ENCODE data around the gene NPB. TPM values are rescaled to one million over a fixed set of nuclear protein-coding genes. Genes with fewer than 3 reads are reported as not detected.
A peak's percentile ranks its signal among the peaks of the same experiment; 100 is the strongest.

Gene NPB
- total and polyA plus RNA-seq, 2 donors, result 1.7 to 3.5 TPM

DNA sequence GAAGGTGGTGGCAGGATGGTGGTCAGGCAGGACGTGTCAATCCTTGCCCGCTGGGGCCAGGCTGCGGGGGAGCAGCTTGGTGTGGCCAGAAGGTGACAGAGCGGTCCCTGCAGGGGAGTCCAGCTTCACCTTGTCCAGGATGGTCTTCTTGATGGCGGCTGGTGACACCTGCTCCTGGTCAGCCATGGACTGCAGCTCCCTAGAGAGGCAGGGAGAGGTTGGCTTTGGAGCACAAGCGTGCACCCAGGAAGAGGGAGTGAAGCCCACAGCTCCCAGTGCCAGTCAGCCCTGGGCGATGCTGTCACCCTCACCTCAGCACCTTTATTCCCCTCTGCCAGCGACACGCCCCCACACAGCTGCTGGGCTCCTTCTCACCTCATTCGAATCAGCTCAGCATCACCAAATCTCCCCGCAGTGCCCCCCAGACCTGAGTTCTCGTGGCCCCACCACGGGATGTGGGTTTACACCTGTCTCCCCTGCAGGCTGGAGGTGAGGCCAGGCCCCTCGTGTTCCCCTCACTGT, 31.2 kb downstream of the NPB start:
- Histone ChIP-seq H3K9me3 (ENCODE audit: control insufficient read depth in 2 of 2, insufficient read depth in 1 of 2, low read length in 1 of 2) (peaks cover 0 to 13% of the 10 kb centered on the region in 2 donors), H3K4me1 (ENCODE audit: control insufficient read depth in 2 of 2, insufficient read depth in 2 of 2, low read length in 2 of 2) (peaks cover 9 to 29% of the 10 kb centered on the region in 2 donors), H3K27me3 (ENCODE audit: control insufficient read depth in 2 of 2, insufficient read depth in 1 of 2, low read length in 1 of 2) (peaks cover 14 to 70% of the 10 kb centered on the region in 2 donors), H3K27ac (ENCODE audit: low read depth in 1 of 2, low read length in 1 of 2) (no peak overlapping the region), H3K36me3 (ENCODE audit: control insufficient read depth in 2 of 2, insufficient read depth in 2 of 2, low read length in 1 of 2) (no peaks in the 10 kb centered on the region), H3K4me3 (ENCODE audit: low read length in 2 of 2) (no peak overlapping the region)
- no peak for DNase-seq (ENCODE audit: low read depth in 6 of 9, low spot score in 9 of 9)
- WGBS, result 80% methylated on average over 14 of the region's 14 CpGs

GRCh38 chr17:81934098-81934757, 32.2 kb downstream of the NPB start:
- Histone ChIP-seq H3K9me3 (ENCODE audit: control insufficient read depth in 2 of 2, insufficient read depth in 1 of 2, low read length in 1 of 2) (peaks cover 0 to 14% of the 10 kb centered on the region in 2 donors), H3K27ac (ENCODE audit: low read depth in 1 of 2, low read length in 1 of 2) (no peak overlapping the region), H3K27me3 (ENCODE audit: control insufficient read depth in 2 of 2, insufficient read depth in 1 of 2, low read length in 1 of 2) (peaks cover 4 to 70% of the 10 kb centered on the region in 2 donors), H3K36me3 (ENCODE audit: control insufficient read depth in 2 of 2, insufficient read depth in 2 of 2, low read length in 1 of 2) (no peaks in the 10 kb centered on the region), H3K4me3 (ENCODE audit: low read length in 2 of 2) (no peak overlapping the region), H3K4me1 (ENCODE audit: control insufficient read depth in 2 of 2, insufficient read depth in 2 of 2, low read length in 2 of 2) (peaks cover 5 to 22% of the 10 kb centered on the region in 2 donors)
- no peak for DNase-seq (ENCODE audit: low read depth in 6 of 9, low spot score in 9 of 9)
- WGBS, result 91% methylated on average over 23 of the region's 23 CpGs

GRCh38 chr17:81934850-81935708, 33.0 kb downstream of the NPB start:
- H3K9me3 ChIP-seq (ENCODE audit: control insufficient read depth in 2 of 2, insufficient read depth in 1 of 2, low read length in 1 of 2), result peaks cover 0 to 14% of the 10 kb centered on the region in 2 donors
- H3K27ac ChIP-seq (ENCODE audit: low read depth in 1 of 2, low read length in 1 of 2), result no peak overlapping the region
- peaks cover 5 to 21% of the 10 kb centered on the region in 2 donors for H3K4me1 ChIP-seq (ENCODE audit: control insufficient read depth in 2 of 2, insufficient read depth in 2 of 2, low read length in 2 of 2)
- no peaks in the 10 kb centered on the region for H3K36me3 ChIP-seq (ENCODE audit: control insufficient read depth in 2 of 2, insufficient read depth in 2 of 2, low read length in 1 of 2)
- peaks cover 0 to 70% of the 10 kb centered on the region in 2 donors for H3K27me3 ChIP-seq (ENCODE audit: control insufficient read depth in 2 of 2, insufficient read depth in 1 of 2, low read length in 1 of 2)
- WGBS, result 96% methylated on average over 38 of the region's 38 CpGs
- H3K4me3 ChIP-seq (ENCODE audit: low read length in 2 of 2), result no peak overlapping the region
- no peak for DNase-seq (ENCODE audit: low read depth in 6 of 9, low spot score in 9 of 9)

DNA sequence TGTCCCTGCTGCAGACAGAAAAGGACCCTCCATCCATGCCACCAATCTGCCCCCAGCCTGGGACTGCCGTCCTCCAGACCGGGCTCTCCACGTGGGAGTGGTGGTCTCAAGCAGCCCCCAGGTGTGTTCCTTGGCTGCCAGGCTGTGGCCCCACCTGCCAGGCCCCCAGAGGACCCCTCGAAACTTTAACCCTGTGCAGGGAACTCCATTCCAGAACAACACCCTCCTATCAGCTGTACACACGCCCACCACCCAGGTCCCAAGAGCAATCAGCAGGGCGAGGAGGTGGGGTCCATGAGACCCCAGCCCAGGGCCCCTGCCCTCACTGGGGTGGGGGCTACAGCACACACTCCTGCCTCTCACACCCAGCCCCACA, 33.7 kb downstream of the NPB start:
- WGBS, result 97% methylated on average over 6 of the region's 6 CpGs
- Histone ChIP-seq H3K27ac (ENCODE audit: low read depth in 1 of 2, low read length in 1 of 2) (no peak overlapping the region), H3K27me3 (ENCODE audit: control insufficient read depth in 2 of 2, insufficient read depth in 1 of 2, low read length in 1 of 2) (peaks cover 2 to 70% of the 10 kb centered on the region in 2 donors), H3K4me1 (ENCODE audit: control insufficient read depth in 2 of 2, insufficient read depth in 2 of 2, low read length in 2 of 2) (peaks cover 5 to 19% of the 10 kb centered on the region in 2 donors), H3K4me3 (ENCODE audit: low read length in 2 of 2) (no peak overlapping the region), H3K9me3 (ENCODE audit: control insufficient read depth in 2 of 2, insufficient read depth in 1 of 2, low read length in 1 of 2) (peaks cover 0 to 14% of the 10 kb centered on the region in 2 donors), H3K36me3 (ENCODE audit: control insufficient read depth in 2 of 2, insufficient read depth in 2 of 2, low read length in 1 of 2) (no peaks in the 10 kb centered on the region)
- DNase-seq (ENCODE audit: low read depth in 6 of 9, low spot score in 9 of 9), result no peak

- DNase-seq (ENCODE audit: low read depth in 6 of 9, low spot score in 9 of 9), result no peak
- no peak overlapping the region for H3K27ac ChIP-seq (ENCODE audit: low read depth in 1 of 2, low read length in 1 of 2)
- H3K27me3 ChIP-seq (ENCODE audit: control insufficient read depth in 2 of 2, insufficient read depth in 1 of 2, low read length in 1 of 2), result peaks cover 11 to 76% of the 10 kb centered on the region in 2 donors
- WGBS, result 55% methylated on average over 15 of the region's 15 CpGs
- no peaks in the 10 kb centered on the region for H3K36me3 ChIP-seq (ENCODE audit: control insufficient read depth in 2 of 2, insufficient read depth in 2 of 2, low read length in 1 of 2)
- no peak overlapping the region for H3K4me3 ChIP-seq (ENCODE audit: low read length in 2 of 2)
- H3K9me3 ChIP-seq (ENCODE audit: control insufficient read depth in 2 of 2, insufficient read depth in 1 of 2, low read length in 1 of 2), result peaks cover 0 to 14% of the 10 kb centered on the region in 2 donors
- H3K4me1 ChIP-seq (ENCODE audit: control insufficient read depth in 2 of 2, insufficient read depth in 2 of 2, low read length in 2 of 2), result peaks cover 5 to 22% of the 10 kb centered on the region in 2 donors
Observed at GRCh38 chr17:81939218-81939617, 37.2 kb downstream of the NPB start.

DNA sequence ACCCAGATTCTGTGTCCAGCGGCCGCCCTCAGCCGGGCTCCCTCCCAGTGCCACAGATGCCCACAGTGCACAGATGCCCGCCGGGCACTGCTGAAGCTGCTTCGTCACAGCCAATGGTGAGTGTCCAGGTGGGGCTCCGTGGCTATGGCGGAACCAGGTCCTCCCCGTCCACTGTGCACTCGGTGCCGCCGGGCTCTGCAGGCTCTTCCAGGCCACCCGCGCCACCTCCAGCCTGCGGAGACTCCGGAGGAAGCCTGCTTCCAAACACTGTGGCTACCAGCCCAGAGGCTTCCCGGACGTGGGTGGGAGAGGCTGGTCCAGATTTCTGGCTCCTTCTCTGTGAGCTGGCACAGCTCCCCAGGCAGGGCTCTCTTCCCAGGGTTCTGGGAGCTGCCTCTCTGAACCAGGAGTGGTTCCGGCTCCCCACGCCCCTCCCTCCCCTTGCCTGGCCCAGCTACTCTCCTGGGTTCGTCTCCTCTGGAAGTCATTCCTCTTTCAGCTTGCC, 37.9 kb downstream of the NPB start:
- no peak overlapping the region for H3K27ac ChIP-seq (ENCODE audit: low read depth in 1 of 2, low read length in 1 of 2)
- no peaks in the 10 kb centered on the region for H3K36me3 ChIP-seq (ENCODE audit: control insufficient read depth in 2 of 2, insufficient read depth in 2 of 2, low read length in 1 of 2)
- DNase-seq (ENCODE audit: low read depth in 6 of 9, low spot score in 9 of 9), result no peak
- 96% methylated on average over 21 of the region's 21 CpGs for WGBS
- no peak overlapping the region for H3K4me3 ChIP-seq (ENCODE audit: low read length in 2 of 2)
- peaks cover 5 to 22% of the 10 kb centered on the region in 2 donors for H3K4me1 ChIP-seq (ENCODE audit: control insufficient read depth in 2 of 2, insufficient read depth in 2 of 2, low read length in 2 of 2)
- peaks cover 0 to 14% of the 10 kb centered on the region in 2 donors for H3K9me3 ChIP-seq (ENCODE audit: control insufficient read depth in 2 of 2, insufficient read depth in 1 of 2, low read length in 1 of 2)
- H3K27me3 ChIP-seq (ENCODE audit: control insufficient read depth in 2 of 2, insufficient read depth in 1 of 2, low read length in 1 of 2), result peaks cover 11 to 81% of the 10 kb centered on the region in 2 donors

DNA sequence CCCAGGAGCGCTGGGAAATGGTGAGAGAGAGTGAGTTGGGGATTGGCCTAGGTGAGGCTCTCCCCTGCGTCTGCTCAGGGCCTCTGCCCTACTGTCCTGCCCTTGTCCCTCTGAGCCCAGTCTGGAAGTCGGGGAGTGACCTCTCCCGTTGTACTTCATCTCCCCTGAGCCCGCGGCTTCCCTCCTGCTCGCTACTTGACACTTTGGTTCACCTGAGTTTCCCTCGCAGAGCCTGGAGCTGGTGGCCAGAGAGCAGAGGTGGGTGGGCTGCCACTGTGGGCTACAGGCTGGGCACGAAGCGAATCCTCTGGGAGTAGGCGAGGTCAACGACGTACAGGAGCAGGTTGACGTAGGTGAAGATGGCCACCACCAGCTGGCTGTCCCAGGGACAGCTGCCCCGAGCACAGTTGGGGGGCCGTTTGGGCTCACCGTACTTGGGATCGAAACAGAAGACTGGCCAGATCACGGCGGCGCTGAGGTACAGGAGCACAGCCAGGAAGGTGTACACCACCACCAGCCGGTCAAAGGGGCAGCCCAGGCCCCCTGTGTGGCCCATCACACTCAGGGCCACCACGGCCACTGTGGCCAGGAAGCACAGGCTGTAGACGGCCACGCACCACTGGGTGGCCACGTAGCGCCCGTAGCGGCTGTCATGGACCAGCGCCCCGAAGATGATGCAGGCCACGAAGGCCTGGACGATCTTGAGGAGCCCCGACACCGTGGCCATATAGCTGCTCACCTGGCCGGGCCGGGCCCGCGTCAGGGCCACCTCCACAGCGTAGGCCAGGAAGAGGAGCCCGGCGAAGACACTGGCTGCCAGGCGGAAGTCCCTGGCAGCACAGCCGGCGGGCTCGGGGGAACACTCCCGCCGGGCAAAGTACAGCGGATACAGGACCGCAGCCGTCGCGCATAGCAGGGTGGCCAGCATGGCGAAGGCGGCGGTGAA, 38.8 kb downstream of the NPB start:
- Histone ChIP-seq H3K27me3 (ENCODE audit: control insufficient read depth in 2 of 2, insufficient read depth in 1 of 2, low read length in 1 of 2) (peaks cover 11 to 77% of the 10 kb centered on the region in 2 donors), H3K4me1 (ENCODE audit: control insufficient read depth in 2 of 2, insufficient read depth in 2 of 2, low read length in 2 of 2) (peaks cover 5 to 22% of the 10 kb centered on the region in 2 donors), H3K9me3 (ENCODE audit: control insufficient read depth in 2 of 2, insufficient read depth in 1 of 2, low read length in 1 of 2) (peaks cover 0 to 14% of the 10 kb centered on the region in 2 donors), H3K36me3 (ENCODE audit: control insufficient read depth in 2 of 2, insufficient read depth in 2 of 2, low read length in 1 of 2) (no peaks in the 10 kb centered on the region), H3K4me3 (ENCODE audit: low read length in 2 of 2) (no peak overlapping the region), H3K27ac (ENCODE audit: low read depth in 1 of 2, low read length in 1 of 2) (no peak overlapping the region)
- DNase-seq (ENCODE audit: low read depth in 6 of 9, low spot score in 9 of 9), result no peak
- WGBS, result 97% methylated on average over 56 of the region's 56 CpGs

DNA sequence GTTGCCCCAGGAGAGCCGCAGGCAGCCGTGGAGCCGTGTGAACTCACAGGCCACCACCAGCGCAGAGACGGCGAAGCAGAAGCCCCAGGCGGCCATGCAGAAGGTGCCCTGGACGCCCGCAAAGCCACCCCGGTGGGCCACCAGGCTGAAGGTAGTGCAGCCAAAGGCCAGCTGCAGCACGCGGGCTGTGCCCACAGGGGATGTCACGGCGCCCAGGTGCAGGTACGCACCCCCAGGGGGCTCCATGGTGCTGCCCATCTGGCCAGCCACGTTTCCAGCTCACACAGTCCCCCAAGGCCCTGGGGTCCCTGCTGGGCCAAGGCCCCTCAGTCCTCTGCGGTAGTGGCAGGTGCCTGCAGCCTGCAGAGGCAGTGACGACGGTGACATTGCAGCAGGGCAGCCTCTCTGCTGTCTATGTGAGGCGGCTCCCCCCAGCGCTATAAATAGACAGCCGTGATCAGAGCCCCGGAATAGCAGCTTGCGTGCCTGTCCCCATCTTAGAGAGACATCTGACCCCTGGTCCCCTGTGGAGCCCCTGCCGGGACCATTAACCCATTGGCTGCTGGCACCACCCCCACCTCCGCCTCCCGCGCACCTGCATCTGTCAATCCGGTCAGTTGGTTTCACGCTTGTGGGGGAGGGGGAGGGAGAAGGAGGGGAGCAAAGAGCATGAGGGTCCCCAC, 39.6 kb downstream of the NPB start:
- Histone ChIP-seq H3K36me3 (ENCODE audit: control insufficient read depth in 2 of 2, insufficient read depth in 2 of 2, low read length in 1 of 2) (no peaks in the 10 kb centered on the region), H3K27me3 (ENCODE audit: control insufficient read depth in 2 of 2, insufficient read depth in 1 of 2, low read length in 1 of 2) (peaks cover 11 to 72% of the 10 kb centered on the region in 2 donors), H3K27ac (ENCODE audit: low read depth in 1 of 2, low read length in 1 of 2) (no peak overlapping the region), H3K9me3 (ENCODE audit: control insufficient read depth in 2 of 2, insufficient read depth in 1 of 2, low read length in 1 of 2) (peaks cover 0 to 11% of the 10 kb centered on the region in 2 donors), H3K4me1 (ENCODE audit: control insufficient read depth in 2 of 2, insufficient read depth in 2 of 2, low read length in 2 of 2) (peaks cover 4 to 19% of the 10 kb centered on the region in 2 donors), H3K4me3 (ENCODE audit: low read length in 2 of 2) (no peak overlapping the region)
- WGBS, result 64% methylated on average over 30 of the region's 30 CpGs
- DNase-seq (ENCODE audit: low read depth in 6 of 9, low spot score in 9 of 9), result peak in 1 of 9 donors; percentile 53

Data from thymus (tissue), 11 donors.